ENCODE results near the gene PRSS12. TPM values are rescaled to one million over a fixed set of nuclear protein-coding genes. Genes with fewer than 3 reads are reported as not detected.
A peak's percentile ranks its signal among the peaks of the same experiment; 100 is the strongest.

PRSS12 gene
- polyA plus RNA-seq, 1 of the 3 experiments (the other 2 are of a cell fraction): 137 TPM

DNA sequence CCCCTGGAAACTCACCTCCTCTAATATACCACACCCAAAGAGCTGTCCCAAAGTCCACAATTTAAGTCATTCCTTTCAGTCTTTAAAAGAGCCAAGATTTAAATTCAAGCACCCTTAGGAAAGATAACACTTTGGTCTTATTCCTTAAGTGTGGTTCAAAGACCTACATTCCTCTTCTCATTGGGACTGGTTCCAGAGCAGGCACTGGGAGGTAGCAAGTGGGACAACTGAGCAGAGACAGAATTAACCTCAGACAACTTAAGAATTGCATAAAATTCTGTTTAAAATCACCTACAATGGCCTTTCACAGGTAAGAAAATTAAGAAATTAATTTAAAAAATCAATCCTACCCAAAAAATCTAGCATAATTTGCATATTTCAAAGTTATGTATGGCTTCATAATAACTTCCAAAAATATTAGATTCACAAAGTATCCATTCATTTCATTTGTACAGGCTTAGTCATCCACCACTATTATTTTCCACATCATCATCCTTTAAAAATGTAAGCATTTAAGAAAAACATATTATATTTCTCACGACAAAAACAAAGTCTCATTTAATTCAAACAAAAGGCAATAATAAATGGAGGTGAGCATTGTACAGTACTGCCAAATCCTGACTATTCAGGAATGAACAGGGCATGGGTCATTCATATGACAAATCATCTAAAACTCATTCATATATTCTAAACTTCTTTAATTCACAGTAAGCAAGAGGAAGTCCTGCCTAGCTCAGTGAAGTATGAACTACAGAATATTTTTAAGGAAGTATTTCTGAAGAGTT is 13.6 kb downstream of the PRSS12 start (continued):
- TF ChIP-seq, protein P1, sequence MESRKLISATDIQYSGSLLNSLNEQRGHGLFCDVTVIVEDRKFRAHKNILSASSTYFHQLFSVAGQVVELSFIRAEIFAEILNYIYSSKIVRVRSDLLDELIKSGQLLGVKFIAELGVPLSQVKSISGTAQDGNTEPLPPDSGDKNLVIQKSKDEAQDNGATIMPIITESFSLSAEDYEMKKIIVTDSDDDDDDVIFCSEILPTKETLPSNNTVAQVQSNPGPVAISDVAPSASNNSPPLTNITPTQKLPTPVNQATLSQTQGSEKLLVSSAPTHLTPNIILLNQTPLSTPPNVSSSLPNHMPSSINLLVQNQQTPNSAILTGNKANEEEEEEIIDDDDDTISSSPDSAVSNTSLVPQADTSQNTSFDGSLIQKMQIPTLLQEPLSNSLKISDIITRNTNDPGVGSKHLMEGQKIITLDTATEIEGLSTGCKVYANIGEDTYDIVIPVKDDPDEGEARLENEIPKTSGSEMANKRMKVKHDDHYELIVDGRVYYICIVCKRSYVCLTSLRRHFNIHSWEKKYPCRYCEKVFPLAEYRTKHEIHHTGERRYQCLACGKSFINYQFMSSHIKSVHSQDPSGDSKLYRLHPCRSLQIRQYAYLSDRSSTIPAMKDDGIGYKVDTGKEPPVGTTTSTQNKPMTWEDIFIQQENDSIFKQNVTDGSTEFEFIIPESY (IDR thresholded peaks at IDR 0.05; ENCODE audit: borderline replicate concordance, low read depth): 0 out of 2 replicates have a peak, but pooled peaks have one; percentile 37
- peak; percentile 81; the same call in 1 of the 2 replicates for TF ChIP-seq FOSL2 (IDR thresholded peaks at IDR 0.05; ENCODE audit: borderline replicate concordance, low read depth)

DNA sequence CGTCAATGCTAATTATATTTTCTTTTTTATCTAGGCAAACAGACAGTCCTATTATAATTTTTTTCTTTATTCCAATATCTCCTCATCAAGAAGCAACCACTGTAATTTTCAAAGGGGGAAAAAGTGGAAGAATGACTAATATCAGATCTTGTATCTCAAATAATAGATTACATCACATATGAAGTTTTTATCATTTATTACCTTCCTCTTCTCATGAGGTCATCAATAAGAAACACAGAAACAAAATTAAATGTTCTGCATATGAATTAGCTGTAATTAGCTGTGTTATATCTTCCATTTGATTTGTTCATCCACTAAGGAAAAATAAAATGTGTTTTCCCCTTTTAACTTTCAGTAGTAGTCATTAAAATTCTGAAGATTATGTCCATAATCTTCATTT is 14.3 kb downstream of the PRSS12 start:
- ChIA-PET POLR2A (no interaction called here), CTCF (interaction anchor here (2.0 to 10.3 kb wide), 2 partner anchors 14 to 40 kb away, joined by 5 to 102 read pairs; partner anchors contain the start of gene PRSS12)
- peaks cover 23 to 32% of the 10 kb centered on the region in 2 experiments for H3K4me1 ChIP-seq (ENCODE audit: control insufficient read depth in 1 of 2, insufficient read depth in 2 of 2, low read depth in 1 of 2, low read length in 1 of 2)
- peak overlapping the region; percentile 59 for H3K9ac ChIP-seq
- H3K27ac ChIP-seq (ENCODE audit: low read depth in 2 of 2, low read length in 1 of 2): peak overlapping the region in 1 of 2 experiments; percentile 92; a peak in 3 of 4 replicates
- H3K36me3 ChIP-seq (replicated peaks in 1 of 2; ENCODE audit: control insufficient read depth in 1 of 2, insufficient read depth in 2 of 2, low read length in 1 of 2): peaks cover 5 to 7% of the 10 kb centered on the region in 2 experiments
- TF ChIP-seq GATA2 (CRISPR knock-in tag; IDR thresholded peaks at IDR 0.05) (no peak), TAF1 (IDR thresholded peaks at IDR 0.05; ENCODE audit: borderline replicate concordance, low read depth, low read length) (no peak), JUND (IDR thresholded peaks at IDR 0.05) (no peak), RCOR1 (IDR thresholded peaks at IDR 0.05; ENCODE audit: low read length) (no peak), SIN3A (IDR thresholded peaks at IDR 0.05; ENCODE audit: borderline replicate concordance, low read depth, low read length) (no peak), RFX5 (IDR thresholded peaks at IDR 0.05; ENCODE audit: low read length) (no peak)
- TF ChIP-seq, protein P2, sequence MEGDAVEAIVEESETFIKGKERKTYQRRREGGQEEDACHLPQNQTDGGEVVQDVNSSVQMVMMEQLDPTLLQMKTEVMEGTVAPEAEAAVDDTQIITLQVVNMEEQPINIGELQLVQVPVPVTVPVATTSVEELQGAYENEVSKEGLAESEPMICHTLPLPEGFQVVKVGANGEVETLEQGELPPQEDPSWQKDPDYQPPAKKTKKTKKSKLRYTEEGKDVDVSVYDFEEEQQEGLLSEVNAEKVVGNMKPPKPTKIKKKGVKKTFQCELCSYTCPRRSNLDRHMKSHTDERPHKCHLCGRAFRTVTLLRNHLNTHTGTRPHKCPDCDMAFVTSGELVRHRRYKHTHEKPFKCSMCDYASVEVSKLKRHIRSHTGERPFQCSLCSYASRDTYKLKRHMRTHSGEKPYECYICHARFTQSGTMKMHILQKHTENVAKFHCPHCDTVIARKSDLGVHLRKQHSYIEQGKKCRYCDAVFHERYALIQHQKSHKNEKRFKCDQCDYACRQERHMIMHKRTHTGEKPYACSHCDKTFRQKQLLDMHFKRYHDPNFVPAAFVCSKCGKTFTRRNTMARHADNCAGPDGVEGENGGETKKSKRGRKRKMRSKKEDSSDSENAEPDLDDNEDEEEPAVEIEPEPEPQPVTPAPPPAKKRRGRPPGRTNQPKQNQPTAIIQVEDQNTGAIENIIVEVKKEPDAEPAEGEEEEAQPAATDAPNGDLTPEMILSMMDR (IDR thresholded peaks at IDR 0.05): no peak
- WGBS (ENCODE audit: low lambda C conversion rate): 19% methylated on average over 1 of the region's 1 CpG
- no peaks in the 10 kb centered on the region for H3K9me2 ChIP-seq
- H2AFZ ChIP-seq (ENCODE audit: low read depth): no peak overlapping the region
- H3K4me3 ChIP-seq (ENCODE audit: low read depth in 2 of 2, low read length in 1 of 2): no peak overlapping the region
- H3K27me3 ChIP-seq (ENCODE audit: insufficient read depth): no peaks in the 10 kb centered on the region
- H3K4me2 ChIP-seq: peak overlapping the region; percentile 59
- H3F3A ChIP-seq (replicated peaks; ENCODE audit: insufficient read depth): peaks cover 24% of the 10 kb centered on the region
- H3K9me3 ChIP-seq: no peaks in the 10 kb centered on the region
- no peaks in the 10 kb centered on the region for H4K20me1 ChIP-seq (ENCODE audit: insufficient read depth)
- peaks cover 61% of the 10 kb centered on the region for H3K79me2 ChIP-seq (ENCODE audit: insufficient read depth)
- DNase-seq: no peak
